Heart left ventricle (tissue), 16 donors: ENCODE measurements around the gene C4BPB. TPM values are rescaled to one million over a fixed set of nuclear protein-coding genes. Genes with fewer than 3 reads are reported as not detected.

Experiments used
- ATAC-seq, 4 donors: fragments of 200-7000 bp; cut with Tn5 transposase; one replicate each; pipeline ENCODE4 v1.9.1; 2020 to 2022; ENCODE audit warnings: moderate library complexity in 4 of 4, mild to moderate bottlenecking in 3 of 4, moderate number of reproducible peaks in 1 of 4
- DNase-seq, 5 donors: peaks; one replicate each; pipeline ENCODE4 v3.0.0-alpha.2; 2020
- H3K27ac ChIP-seq, 12 donors: fragments of 200-600 bp; sonication (generic) in 4 of 12; one replicate each; pipeline versions ENCODE4 v1.5.0 to v1.8.0; 2016 to 2022; ENCODE audit warnings: mild to moderate bottlenecking in 2 of 12
- H3K27me3 ChIP-seq, 9 donors: fragments of 200-600 bp; sonication (generic) in 2 of 9; one replicate each; pipeline versions ENCODE4 v1.5.1 to v1.8.0; 2016 to 2022; ENCODE audit warnings: mild to moderate bottlenecking in 3 of 9
- H3K36me3 ChIP-seq, 9 donors: fragments of 200-600 bp; sonication (generic) in 2 of 9; one replicate each; pipeline versions ENCODE4 v1.5.0 to v1.8.0; 2018 to 2022; ENCODE audit warnings: mild to moderate bottlenecking in 2 of 9
- H3K4me1 ChIP-seq, 12 donors: fragments of 200-600 bp; sonication (generic) in 4 of 12; one replicate each; pipeline versions ENCODE4 v1.5.0 to v1.8.0; 2016 to 2022; ENCODE audit warnings: mild to moderate bottlenecking in 3 of 12
- H3K4me3 ChIP-seq, 12 donors: fragments of 200-600 bp; sonication (generic) in 4 of 12; one replicate each; pipeline versions ENCODE4 v1.5.0 to v1.8.0; 2017 to 2022; ENCODE audit warnings: mild to moderate bottlenecking in 9 of 12, moderate library complexity in 4 of 12
- H3K9me3 ChIP-seq, 12 donors: fragments of 200-600 bp; sonication (generic) in 4 of 12; one replicate each; pipeline versions ENCODE4 v1.5.0 to v1.8.0; 2016 to 2022; ENCODE audit warnings: mild to moderate bottlenecking in 1 of 12
- CTCF ChIP-seq, 12 donors: fragments of 200-600 bp; sonication (generic) in 4 of 12; IDR thresholded peaks; one replicate each; pipeline versions ENCODE4 v1.5.0 to v1.8.0; 2018 to 2022; ENCODE audit warnings: antibody characterized with exemption in 12 of 12, mild to moderate bottlenecking in 5 of 12
- POLR2A ChIP-seq, 2 donors: fragments of 450-650 bp; IDR thresholded peaks; one replicate each; pipeline ENCODE4 v1.6.1; 2017; ENCODE audit warnings: antibody characterized with exemption in 2 of 2, mild to moderate bottlenecking in 2 of 2, moderate library complexity in 2 of 2
- WGBS, 4 donors: extraction: QIAGEN DNeasy Blood & Tissue Kit in 2 of 4; methylation state at CpG; one replicate each; pipeline versions ENCODE4 v1.1.5 to v1.1.7; 2013 to 2018; 5-methylcytosine and 5-hydroxymethylcytosine counted together
- intact Hi-C, 10 donors: fragments of 100-400 bp; cut with DNase I; formaldehyde crosslinking; loops; one replicate each; pipeline versions ENCODE4 v1.11.1 to v1.14.2; 2022
- polyA plus RNA-seq, 2 donors: library from polyadenylated mRNA; stranded (reverse); fragments of 200-250 nt; gene quantifications; one replicate each; pipeline ENCODE4 v1.2.3, GENCODE V29; 2013
- total RNA-seq, 9 donors: library from RNA; depleted of rRNA in 2 of 9; stranded (reverse); fragments of >200 nt in 2 of 9; fragmentation: NEBNext Ultra II Directional in 3 of 9; extraction: Animal tissue kit (Norgen Biotek cat#: 25700) in 3 of 9; gene quantifications; one replicate each; pipeline versions ENCODE4 v1.1.0 to v1.2.4, GENCODE V29; 2016 to 2023
- donor health status: ischemic (EF 13 %, LVEDD 7.1; RV severe dilation, severe dysfunction).
- donor health status: healthy with polysubstance abuse.
- donor health status: DM: no; HTN: yes; CAD: no.
- donor health status: DM: no; HTN: no; CAD: no.
- donor health status: ischemic (EF 25% LVEDD 6.9; RV normal size, moderate dysfunction).
- donor health status: ischemic (EF 25% LVEDD 5.7; RV mildly dilated, moderate dysfunction).
- donor health status: healthy.
- donor health status: DM: yes; HTN: yes; CAD: no.
- donor health status: ischemic (EF 35%, LVEDD 5.7; RV mildly dilated, moderate dysfunction).
- donor health status: nonischemic (EF 11% LVEDD 7.7; RV severe dilation, severe dysfunction).
- donor health status: DM: yes; HTN: yes; CAD: no.
- donor health status: PGD.
- donor health status: ischemic (EF 29% LVEDD 5.4; RV normal size, mild dysfunction).
- donor health status: nonischemic (EF 23%, LVEDD 6.1; RV moderate dilation, normal function).

Gene C4BPB
- total and polyA plus RNA-seq, 11 donors, result 0.20 to 3.3 (median 1.3) TPM; not detected in 8

DNA sequence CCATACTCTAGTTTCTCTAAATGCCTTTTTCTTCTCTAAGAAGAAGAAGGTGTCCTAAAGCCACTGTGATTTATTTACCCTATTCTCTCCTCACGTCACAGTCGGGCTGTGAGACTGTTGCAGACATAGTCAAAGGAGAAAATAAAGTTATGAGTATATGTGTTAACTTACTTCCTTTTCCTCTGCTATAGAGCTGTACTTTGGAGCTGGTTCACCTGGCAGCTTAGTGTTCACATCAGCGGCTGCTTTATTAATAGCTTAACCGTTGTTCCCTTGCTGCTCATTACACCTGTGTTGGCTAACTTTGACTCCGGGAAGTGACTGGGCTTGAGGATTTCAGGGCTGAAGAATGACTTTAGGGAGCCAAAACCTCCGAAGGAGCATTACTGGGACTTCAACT, 32.0 kb upstream of the C4BPB start:
- Histone ChIP-seq H3K9me3 (no peaks in the 10 kb centered on the region), H3K36me3 (peaks cover 0 to 24% (median 14%) of the 10 kb centered on the region in 9 donors), H3K27me3 (no peaks in the 10 kb centered on the region), H3K4me3 (peak overlapping the region in 6 of 12 donors; percentile 15 to 37 (median 21)), H3K4me1 (peaks cover 0 to 83% (median 30%) of the 10 kb centered on the region in 12 donors), H3K27ac (peak overlapping the region in 11 of 12 donors; percentile 58 to 97 (median 93))
- ATAC-seq (no peak), DNase-seq (no peak)
- TF ChIP-seq POLR2A (IDR thresholded peaks at IDR 0.05) (no peak), CTCF (IDR thresholded peaks at IDR 0.05) (no peak)
- intact Hi-C loops, result loop anchor here in 1 of 10 donors (10.0 kb wide), 1 partner anchor 258 kb away; no protein-coding TSS in a partner anchor
- WGBS, 4 donors, result 52 to 70% (median 67%) methylated on average over 6 of the region's 6 CpGs

- intact Hi-C loops, result loop anchor here in 1 of 10 donors (10.0 kb wide), 1 partner anchor 257 kb away; no protein-coding TSS in a partner anchor
- H3K9me3 ChIP-seq, result no peaks in the 10 kb centered on the region
These were observed 30.4 kb upstream of the C4BPB start for GRCh38 chr1:207058252-207058651.

DNA sequence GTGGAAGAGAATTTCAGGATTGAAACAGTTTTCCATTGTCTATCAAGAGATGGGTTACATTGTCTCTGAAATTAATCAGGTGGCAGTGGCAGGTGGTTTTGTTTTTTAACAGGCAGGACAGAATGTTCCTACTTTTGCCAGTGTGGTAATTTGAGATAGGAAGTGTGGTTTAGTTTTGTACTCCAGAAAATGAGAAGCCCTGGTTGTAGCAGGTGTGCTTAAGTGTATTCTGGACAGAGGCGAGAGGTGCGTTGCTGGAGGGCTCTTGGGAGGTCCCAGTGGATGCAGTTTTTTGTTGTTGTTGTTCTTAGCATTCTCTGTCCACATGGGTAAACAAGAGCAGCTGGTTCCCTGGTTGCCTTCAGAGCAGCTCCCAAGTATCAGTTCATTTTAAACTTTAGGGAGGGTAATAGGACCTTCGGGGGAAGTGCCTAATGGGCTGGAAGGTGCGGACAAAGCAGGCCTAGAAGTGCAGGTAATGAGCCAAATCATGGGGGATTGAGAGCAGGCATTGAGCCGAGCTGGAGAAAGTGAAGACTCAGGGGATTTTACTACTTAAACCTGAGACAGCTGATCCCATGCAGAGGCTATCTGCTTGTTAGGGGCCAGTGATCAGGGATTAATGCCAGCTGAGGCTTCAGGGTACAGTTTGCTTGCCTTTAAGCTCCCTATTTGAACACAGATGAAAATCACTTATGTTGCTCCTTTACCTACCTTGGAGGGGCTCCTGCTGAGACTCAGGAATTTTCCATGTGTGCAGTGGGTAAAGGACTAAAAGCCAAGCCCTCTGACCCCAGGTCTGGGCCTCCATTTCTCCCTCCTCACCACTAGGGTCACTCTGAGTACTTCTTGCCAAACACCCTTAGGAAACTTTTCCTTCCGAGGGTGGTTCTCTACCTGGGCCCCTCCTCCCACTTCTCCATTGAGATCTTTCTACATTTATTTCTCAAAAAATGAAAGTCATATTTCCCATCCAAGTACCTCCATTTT, 29.5 kb upstream of the C4BPB start:
- Histone ChIP-seq H3K9me3 (no peaks in the 10 kb centered on the region), H3K36me3 (peaks cover 0 to 48% (median 34%) of the 10 kb centered on the region in 9 donors), H3K4me3 (no peak overlapping the region), H3K27me3 (no peaks in the 10 kb centered on the region), H3K4me1 (peaks cover 0 to 70% (median 18%) of the 10 kb centered on the region in 12 donors), H3K27ac (peak overlapping the region in 11 of 12 donors; percentile 57 to 97 (median 84))
- peak in 1 of 12 donors; percentile 9 for TF ChIP-seq CTCF (IDR thresholded peaks at IDR 0.05)
- no peak for TF ChIP-seq POLR2A (IDR thresholded peaks at IDR 0.05)
- no peak for DNase-seq
- WGBS, 4 donors, result 65 to 76% (median 72%) methylated on average over 6 of the region's 6 CpGs
- peak; percentile 14 to 22 (median 20) for ATAC-seq
- intact Hi-C loops, result loop anchor here in 1 of 10 donors (10.0 kb wide), 1 partner anchor 256 kb away; no protein-coding TSS in a partner anchor

More at GRCh38 chr1:207058252-207058651, 30.4 kb upstream of the C4BPB start:
- WGBS, 4 donors, result 50 to 63% (median 61%) methylated on average over 4 of the region's 4 CpGs
- ATAC-seq (peak in 3 of 4 donors; percentile 53 to 66 (median 54)), DNase-seq (peak in 1 of 5 donors; percentile 42)
- Histone ChIP-seq H3K27ac (peak overlapping the region in 11 of 12 donors; percentile 57 to 97 (median 84)), H3K4me3 (no peak overlapping the region), H3K27me3 (no peaks in the 10 kb centered on the region), H3K4me1 (peaks cover 0 to 75% (median 21%) of the 10 kb centered on the region in 12 donors), H3K36me3 (peaks cover 0 to 40% (median 30%) of the 10 kb centered on the region in 9 donors)
- no peak for TF ChIP-seq POLR2A (IDR thresholded peaks at IDR 0.05)
- TF ChIP-seq CTCF (IDR thresholded peaks at IDR 0.05), result no peak

DNA sequence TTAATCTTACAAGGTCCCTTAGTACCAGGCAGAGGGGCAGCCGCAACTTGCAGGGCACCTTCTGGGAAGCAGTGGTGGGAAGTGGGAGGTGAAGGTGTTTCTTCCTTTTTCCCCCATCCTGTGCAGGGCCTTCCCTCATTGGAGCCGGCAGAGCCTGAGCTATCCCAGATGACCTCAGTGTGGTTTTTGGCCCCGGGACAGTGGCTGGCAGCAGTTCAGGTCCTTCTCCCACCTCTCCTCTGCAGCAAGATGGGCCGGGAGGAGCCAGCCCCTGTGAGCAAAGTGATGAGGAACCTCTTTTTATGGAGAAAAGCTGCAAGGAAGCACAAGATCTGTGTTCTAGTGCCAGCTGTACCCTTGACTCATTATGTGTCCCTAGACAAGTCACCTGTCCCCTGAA, 28.8 kb upstream of the C4BPB start:
- Histone ChIP-seq H3K4me1 (peaks cover 0 to 68% (median 16%) of the 10 kb centered on the region in 12 donors), H3K27ac (peak overlapping the region in 10 of 12 donors; percentile 57 to 97 (median 86)), H3K9me3 (no peaks in the 10 kb centered on the region), H3K4me3 (no peak overlapping the region), H3K27me3 (no peaks in the 10 kb centered on the region), H3K36me3 (peaks cover 0 to 52% (median 38%) of the 10 kb centered on the region in 9 donors)
- ATAC-seq (peak in 1 of 4 donors; percentile 17), DNase-seq (no peak)
- intact Hi-C loops, result loop anchor here in 1 of 10 donors (10.0 kb wide), 1 partner anchor 255 kb away; no protein-coding TSS in a partner anchor
- no peak for TF ChIP-seq POLR2A (IDR thresholded peaks at IDR 0.05)
- TF ChIP-seq CTCF (IDR thresholded peaks at IDR 0.05), result no peak
- 25 to 49% (median 39%) methylated on average over 4 of the region's 4 CpGs for WGBS, 4 donors
